ENCODE data around the gene ANXA4. TPM values are rescaled to one million over a fixed set of nuclear protein-coding genes. Genes with fewer than 3 reads are reported as not detected.

The ANXA4 gene
- total RNA-seq, 1 experiment from 2014 or later = 51.1 TPM

DNA sequence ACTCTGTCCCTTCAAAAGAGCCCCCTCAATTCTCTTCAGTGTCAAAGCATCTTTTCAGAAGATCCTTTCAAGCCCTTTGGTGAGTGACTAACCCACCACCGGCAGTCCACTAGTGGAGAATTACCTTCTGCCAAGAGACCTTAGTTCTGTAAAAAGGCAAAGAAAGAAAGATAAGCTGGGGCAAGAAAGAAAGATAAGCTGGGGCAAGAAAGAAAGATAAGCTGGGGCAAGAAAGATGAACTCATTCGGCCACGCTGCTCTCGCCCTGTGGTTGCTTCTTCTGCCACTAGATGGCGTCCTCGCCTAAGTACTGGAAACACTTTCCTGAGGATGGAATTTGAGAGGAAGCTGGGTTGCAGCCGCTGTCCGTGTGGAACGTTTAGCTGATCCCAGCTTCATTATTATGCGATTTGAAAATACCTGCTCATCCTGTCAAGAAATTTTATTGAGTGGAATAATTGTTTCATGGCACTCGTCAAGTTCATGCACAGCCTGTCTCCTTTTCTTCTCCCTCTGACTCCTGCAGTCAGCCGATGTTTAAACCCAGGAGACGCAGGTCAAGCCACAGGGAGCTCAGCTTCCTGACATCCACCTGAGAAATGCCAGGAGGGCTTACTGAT lies 17.3 kb upstream of the ANXA4 start:
- no peaks in the 10 kb centered on the region for H3K27me3 ChIP-seq (ENCODE audit: low read length)
- no peaks in the 10 kb centered on the region for H3K79me2 ChIP-seq (ENCODE audit: low read length)
- no peaks in the 10 kb centered on the region for H3K9me2 ChIP-seq (replicated peaks; ENCODE audit: low read length)
- no peaks in the 10 kb centered on the region for H4K20me1 ChIP-seq (ENCODE audit: low read length)
- no peak overlapping the region for H3K27ac ChIP-seq (ENCODE audit: low read length)
- no peaks in the 10 kb centered on the region for H3K9me3 ChIP-seq (ENCODE audit: low read length)
- intact Hi-C loops (cut with micrococcal nuclease) = loop anchor here (1.0 to 5.0 kb wide), 4 partner anchors 16 to 188 kb away; no protein-coding TSS in a partner anchor
- CTCF ChIA-PET = interaction anchor here (0.5 to 1.4 kb wide), 22 partner anchors 8 to 474 kb away, joined by 3 to 89 read pairs (median 4); partner anchors contain the start of genes ANXA4, MXD1 and SNRNP27
- H3K9ac ChIP-seq (ENCODE audit: low read length) = no peak overlapping the region
- no peak for TF ChIP-seq EZH2phosphoT487 (IDR thresholded peaks at IDR 0.05; ENCODE audit: borderline replicate concordance, low read length)
- TF ChIP-seq EZH2 (IDR thresholded peaks at IDR 0.05; ENCODE audit: low read length, unreplicated experiment) = no peak
- TF ChIP-seq, protein P1, sequence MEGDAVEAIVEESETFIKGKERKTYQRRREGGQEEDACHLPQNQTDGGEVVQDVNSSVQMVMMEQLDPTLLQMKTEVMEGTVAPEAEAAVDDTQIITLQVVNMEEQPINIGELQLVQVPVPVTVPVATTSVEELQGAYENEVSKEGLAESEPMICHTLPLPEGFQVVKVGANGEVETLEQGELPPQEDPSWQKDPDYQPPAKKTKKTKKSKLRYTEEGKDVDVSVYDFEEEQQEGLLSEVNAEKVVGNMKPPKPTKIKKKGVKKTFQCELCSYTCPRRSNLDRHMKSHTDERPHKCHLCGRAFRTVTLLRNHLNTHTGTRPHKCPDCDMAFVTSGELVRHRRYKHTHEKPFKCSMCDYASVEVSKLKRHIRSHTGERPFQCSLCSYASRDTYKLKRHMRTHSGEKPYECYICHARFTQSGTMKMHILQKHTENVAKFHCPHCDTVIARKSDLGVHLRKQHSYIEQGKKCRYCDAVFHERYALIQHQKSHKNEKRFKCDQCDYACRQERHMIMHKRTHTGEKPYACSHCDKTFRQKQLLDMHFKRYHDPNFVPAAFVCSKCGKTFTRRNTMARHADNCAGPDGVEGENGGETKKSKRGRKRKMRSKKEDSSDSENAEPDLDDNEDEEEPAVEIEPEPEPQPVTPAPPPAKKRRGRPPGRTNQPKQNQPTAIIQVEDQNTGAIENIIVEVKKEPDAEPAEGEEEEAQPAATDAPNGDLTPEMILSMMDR (conservative IDR thresholded peaks at IDR 0.05; ENCODE audit: low read depth, low read length) = peak; percentile 93
- peaks cover 3% of the 10 kb centered on the region for H3F3A ChIP-seq (ENCODE audit: low read length, unreplicated experiment)
- peak overlapping the region; percentile 89 for H3K4me2 ChIP-seq (ENCODE audit: low read length)
- no peaks in the 10 kb centered on the region for H3K36me3 ChIP-seq (ENCODE audit: low read depth, low read length)
- no peaks in the 10 kb centered on the region for H3K4me1 ChIP-seq (ENCODE audit: insufficient read depth, low read length)
- peak overlapping the region; percentile 97 for H2AFZ ChIP-seq (ENCODE audit: low read length)
- ATAC-seq = peak; percentile 84
- BruUV-seq (replicated peaks) = no TSS peak
- POLR2A ChIA-PET (ENCODE audit: unreplicated experiment) = interaction anchor here (0.5 to 0.7 kb wide), 3 partner anchors 91 to 187 kb away, joined by 3 to 7 read pairs (median 4); no protein-coding TSS in a partner anchor
- H3K4me3 ChIP-seq (ENCODE audit: low read length) = peak overlapping the region; percentile 72
- peak; percentile 94 for DNase-seq

DNA sequence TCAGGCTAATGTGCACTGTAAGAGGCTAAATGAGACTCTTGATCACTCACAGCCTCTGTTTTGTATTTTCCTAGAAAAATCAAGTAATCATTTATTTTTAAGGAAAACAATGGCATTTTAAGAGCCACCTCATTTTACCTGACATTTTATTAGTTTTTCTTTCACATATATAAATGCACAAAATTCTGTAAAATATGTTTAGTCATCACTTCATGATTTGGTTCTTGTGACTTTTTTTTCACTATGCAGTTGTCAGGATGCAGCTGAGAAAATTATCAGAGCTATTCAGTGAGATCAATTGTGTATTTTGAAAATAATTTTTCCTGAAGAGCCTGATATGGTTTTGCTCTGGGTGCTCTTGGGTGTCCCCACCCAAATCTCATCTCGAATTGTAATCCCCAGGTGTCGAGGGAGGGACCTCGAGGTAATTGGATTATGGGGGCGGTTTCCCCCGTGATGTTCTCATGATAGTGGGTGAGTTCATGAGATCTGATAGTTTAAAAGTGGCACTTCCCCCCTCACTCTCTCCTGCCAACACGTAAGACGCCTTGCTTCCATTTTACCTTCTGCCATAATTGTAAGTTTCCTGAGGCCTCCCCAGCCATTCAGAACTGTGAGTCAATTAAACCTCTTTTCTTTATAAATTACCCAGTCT lies 16.1 kb upstream of the ANXA4 start:
- Histone ChIP-seq H3F3A (ENCODE audit: low read length, unreplicated experiment) (peaks cover 3% of the 10 kb centered on the region), H3K9me2 (replicated peaks; ENCODE audit: low read length) (no peaks in the 10 kb centered on the region), H3K27ac (ENCODE audit: low read length) (no peak overlapping the region), H3K36me3 (ENCODE audit: low read depth, low read length) (no peaks in the 10 kb centered on the region), H3K4me3 (ENCODE audit: low read length) (no peak overlapping the region), H3K27me3 (ENCODE audit: low read length) (no peaks in the 10 kb centered on the region), H2AFZ (ENCODE audit: low read length) (no peak overlapping the region; the same call in 1 of the 2 replicates), H3K4me2 (ENCODE audit: low read length) (no peak overlapping the region), H4K20me1 (ENCODE audit: low read length) (no peaks in the 10 kb centered on the region), H3K9me3 (ENCODE audit: low read length) (no peaks in the 10 kb centered on the region), H3K4me1 (ENCODE audit: insufficient read depth, low read length) (no peaks in the 10 kb centered on the region), H3K9ac (ENCODE audit: low read length) (no peak overlapping the region), H3K79me2 (ENCODE audit: low read length) (no peaks in the 10 kb centered on the region)
- CTCF ChIA-PET = interaction anchor here (0.6 kb wide), 1 partner anchor 150 kb away, joined by 3 read pairs; no protein-coding TSS in a partner anchor
- TF ChIP-seq EZH2 (IDR thresholded peaks at IDR 0.05; ENCODE audit: low read length, unreplicated experiment) (no peak), EZH2phosphoT487 (IDR thresholded peaks at IDR 0.05; ENCODE audit: borderline replicate concordance, low read length) (no peak)
- TF ChIP-seq, protein P1 (conservative IDR thresholded peaks at IDR 0.05; ENCODE audit: low read depth, low read length) = no peak
- no TSS peak for BruUV-seq (replicated peaks)
- DNase-seq (no peak), ATAC-seq (no peak)
- intact Hi-C loops (cut with micrococcal nuclease) = loop anchor here (2.0 kb wide), 1 partner anchor 15 kb away; no protein-coding TSS in a partner anchor
- POLR2A ChIA-PET (ENCODE audit: unreplicated experiment) = no interaction called here

Data from PC-3 (cell line).